ENCODE measurements around the gene AUTS2. TPM values are rescaled to one million over a fixed set of nuclear protein-coding genes. Genes with fewer than 3 reads are reported as not detected.

The AUTS2 gene
- total RNA-seq, 1 donor from 2014 or later, result 1.2 TPM

- no peak for DNase-seq
These were observed 848.3 kb downstream of the AUTS2 start for GRCh38 chr7:70446448-70447143.

GRCh38 chr7:70448312-70448906, 850.1 kb downstream of the AUTS2 start:
- no peak for DNase-seq

GRCh38 chr7:70450731-70451130, 852.5 kb downstream of the AUTS2 start:
- no peak for DNase-seq

- no peak for DNase-seq
These were observed 857.6 kb downstream of the AUTS2 start for GRCh38 chr7:70455925-70456324.

- DNase-seq, result no peak
These were observed 858.4 kb downstream of the AUTS2 start for GRCh38 chr7:70456719-70457118.

- DNase-seq, result no peak
These were observed 859.2 kb downstream of the AUTS2 start for GRCh38 chr7:70457482-70457881.

GRCh38 chr7:70457883-70458680, 859.8 kb downstream of the AUTS2 start:
- no peak for DNase-seq

- no peak for DNase-seq
These were observed 860.5 kb downstream of the AUTS2 start for GRCh38 chr7:70458745-70459144.

GRCh38 chr7:70459546-70459945, 861.3 kb downstream of the AUTS2 start:
- no peak for DNase-seq

GRCh38 chr7:70460071-70460470, 861.8 kb downstream of the AUTS2 start:
- DNase-seq, result no peak

- DNase-seq, result no peak
These were observed 862.3 kb downstream of the AUTS2 start for GRCh38 chr7:70460562-70460961.

GRCh38 chr7:70463352-70463938, 865.2 kb downstream of the AUTS2 start:
- no peak for DNase-seq

- DNase-seq, result no peak
These were observed 868.6 kb downstream of the AUTS2 start for GRCh38 chr7:70466725-70467364.

GRCh38 chr7:70470746-70471145, 872.5 kb downstream of the AUTS2 start:
- DNase-seq, result no peak

GRCh38 chr7:70472601-70473237, 874.4 kb downstream of the AUTS2 start:
- no peak for DNase-seq

- DNase-seq, result no peak
These were observed 876.5 kb downstream of the AUTS2 start for GRCh38 chr7:70474639-70475234.

GRCh38 chr7:70477036-70478010, 879.0 kb downstream of the AUTS2 start:
- DNase-seq, result no peak

GRCh38 chr7:70479153-70480021, 881.1 kb downstream of the AUTS2 start:
- no peak for DNase-seq

- DNase-seq, result no peak
These were observed 882.8 kb downstream of the AUTS2 start for GRCh38 chr7:70480927-70481569.

Data from dermis blood vessel endothelial cell (primary cell).